HL-60 (cell line): ENCODE measurements around the gene PSME3.

Experiments
- TF ChIP-seq, protein P1 (sequence below): IDR thresholded peaks from one replicate; pipeline ENCODE4 v1.5.1; 2011; ENCODE audit warnings: low read length, control low read depth, inconsistent platforms; ENCODE audit not compliant: insufficient read depth
- TF ChIP-seq, protein P2 (sequence below): IDR thresholded peaks from 2 replicates; pipeline ENCODE4 v1.6.1; 2012; ENCODE audit warnings: low read depth; ENCODE audit not compliant: insufficient replicate concordance

DNA sequence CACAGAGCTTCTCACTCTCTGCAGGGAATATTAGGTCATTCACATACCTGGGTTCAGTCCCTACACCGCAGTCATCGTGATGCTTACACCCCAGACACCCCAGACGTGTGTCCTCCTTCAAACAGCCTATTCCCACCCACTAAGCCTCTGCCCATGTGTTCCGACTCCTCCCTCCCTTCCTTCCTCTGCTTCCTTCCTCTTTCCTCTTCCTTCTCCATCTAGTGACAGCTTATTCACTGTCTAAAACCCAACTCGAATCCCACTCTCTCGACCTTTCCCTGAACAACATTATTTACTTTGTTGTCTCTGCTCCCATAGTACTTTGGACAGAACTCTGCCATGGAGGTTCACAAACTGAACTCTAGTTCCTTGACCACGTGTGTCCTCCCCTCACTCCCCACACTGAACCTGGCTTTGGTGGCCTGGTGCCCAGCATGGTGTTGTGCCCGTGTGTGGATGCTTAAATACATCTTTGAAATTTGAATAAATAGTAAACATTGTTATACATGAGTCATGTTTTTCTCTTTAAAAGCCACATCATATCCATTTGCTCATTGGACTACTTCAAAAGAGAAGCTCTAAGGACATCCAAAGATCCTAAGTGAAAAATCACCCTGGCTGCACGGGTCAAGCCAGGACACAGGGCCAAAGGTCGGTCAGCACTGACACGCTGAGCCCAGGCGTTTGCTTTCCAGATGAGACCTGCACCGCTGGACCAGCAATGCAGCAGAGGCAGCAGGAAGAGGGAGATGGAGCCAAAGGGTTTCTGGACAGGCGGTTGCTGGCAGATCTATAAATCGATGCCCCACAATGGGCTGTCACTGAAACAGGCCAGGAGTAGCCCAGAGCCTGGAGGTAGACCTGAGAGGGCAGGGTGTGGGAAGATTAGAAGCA lies 53.3 kb downstream of the PSME3 start:
- TF ChIP-seq, protein P1, sequence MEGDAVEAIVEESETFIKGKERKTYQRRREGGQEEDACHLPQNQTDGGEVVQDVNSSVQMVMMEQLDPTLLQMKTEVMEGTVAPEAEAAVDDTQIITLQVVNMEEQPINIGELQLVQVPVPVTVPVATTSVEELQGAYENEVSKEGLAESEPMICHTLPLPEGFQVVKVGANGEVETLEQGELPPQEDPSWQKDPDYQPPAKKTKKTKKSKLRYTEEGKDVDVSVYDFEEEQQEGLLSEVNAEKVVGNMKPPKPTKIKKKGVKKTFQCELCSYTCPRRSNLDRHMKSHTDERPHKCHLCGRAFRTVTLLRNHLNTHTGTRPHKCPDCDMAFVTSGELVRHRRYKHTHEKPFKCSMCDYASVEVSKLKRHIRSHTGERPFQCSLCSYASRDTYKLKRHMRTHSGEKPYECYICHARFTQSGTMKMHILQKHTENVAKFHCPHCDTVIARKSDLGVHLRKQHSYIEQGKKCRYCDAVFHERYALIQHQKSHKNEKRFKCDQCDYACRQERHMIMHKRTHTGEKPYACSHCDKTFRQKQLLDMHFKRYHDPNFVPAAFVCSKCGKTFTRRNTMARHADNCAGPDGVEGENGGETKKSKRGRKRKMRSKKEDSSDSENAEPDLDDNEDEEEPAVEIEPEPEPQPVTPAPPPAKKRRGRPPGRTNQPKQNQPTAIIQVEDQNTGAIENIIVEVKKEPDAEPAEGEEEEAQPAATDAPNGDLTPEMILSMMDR, result no peak
- TF ChIP-seq, protein P2, sequence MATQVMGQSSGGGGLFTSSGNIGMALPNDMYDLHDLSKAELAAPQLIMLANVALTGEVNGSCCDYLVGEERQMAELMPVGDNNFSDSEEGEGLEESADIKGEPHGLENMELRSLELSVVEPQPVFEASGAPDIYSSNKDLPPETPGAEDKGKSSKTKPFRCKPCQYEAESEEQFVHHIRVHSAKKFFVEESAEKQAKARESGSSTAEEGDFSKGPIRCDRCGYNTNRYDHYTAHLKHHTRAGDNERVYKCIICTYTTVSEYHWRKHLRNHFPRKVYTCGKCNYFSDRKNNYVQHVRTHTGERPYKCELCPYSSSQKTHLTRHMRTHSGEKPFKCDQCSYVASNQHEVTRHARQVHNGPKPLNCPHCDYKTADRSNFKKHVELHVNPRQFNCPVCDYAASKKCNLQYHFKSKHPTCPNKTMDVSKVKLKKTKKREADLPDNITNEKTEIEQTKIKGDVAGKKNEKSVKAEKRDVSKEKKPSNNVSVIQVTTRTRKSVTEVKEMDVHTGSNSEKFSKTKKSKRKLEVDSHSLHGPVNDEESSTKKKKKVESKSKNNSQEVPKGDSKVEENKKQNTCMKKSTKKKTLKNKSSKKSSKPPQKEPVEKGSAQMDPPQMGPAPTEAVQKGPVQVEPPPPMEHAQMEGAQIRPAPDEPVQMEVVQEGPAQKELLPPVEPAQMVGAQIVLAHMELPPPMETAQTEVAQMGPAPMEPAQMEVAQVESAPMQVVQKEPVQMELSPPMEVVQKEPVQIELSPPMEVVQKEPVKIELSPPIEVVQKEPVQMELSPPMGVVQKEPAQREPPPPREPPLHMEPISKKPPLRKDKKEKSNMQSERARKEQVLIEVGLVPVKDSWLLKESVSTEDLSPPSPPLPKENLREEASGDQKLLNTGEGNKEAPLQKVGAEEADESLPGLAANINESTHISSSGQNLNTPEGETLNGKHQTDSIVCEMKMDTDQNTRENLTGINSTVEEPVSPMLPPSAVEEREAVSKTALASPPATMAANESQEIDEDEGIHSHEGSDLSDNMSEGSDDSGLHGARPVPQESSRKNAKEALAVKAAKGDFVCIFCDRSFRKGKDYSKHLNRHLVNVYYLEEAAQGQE, result no peak
